Measurements from ENCODE around the gene OR5T3.
"Not testable (repeated sequence)": the region's sequence is repeated elsewhere in the genome, so short reads cannot be mapped to it uniquely, and the experiment has no call there.

Gene OR5T3

DNA sequence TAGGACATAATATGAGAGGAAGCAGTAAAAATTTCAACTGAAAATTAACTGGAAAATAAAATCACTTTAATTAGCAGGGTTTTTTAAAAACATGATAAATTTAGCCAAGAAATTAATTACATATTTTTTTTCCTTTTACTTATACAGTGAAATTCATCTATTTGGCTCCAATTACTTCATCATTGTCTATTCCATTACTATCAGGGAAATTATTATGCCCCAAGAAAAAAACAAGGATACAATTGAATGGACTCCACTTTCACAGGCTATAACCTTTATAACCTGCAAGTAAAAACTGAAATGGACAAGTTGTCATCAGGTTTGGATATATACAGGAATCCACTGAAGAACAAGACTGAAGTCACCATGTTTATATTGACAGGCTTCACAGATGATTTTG lies at the start of gene OR5T3:
Gene OR5T3 (plus strand): TSS at position 301 of the 400 bp plus-strand sequence. CDS start 0 bp downstream, at position 301.
- DNase-seq = no peak

DNA sequence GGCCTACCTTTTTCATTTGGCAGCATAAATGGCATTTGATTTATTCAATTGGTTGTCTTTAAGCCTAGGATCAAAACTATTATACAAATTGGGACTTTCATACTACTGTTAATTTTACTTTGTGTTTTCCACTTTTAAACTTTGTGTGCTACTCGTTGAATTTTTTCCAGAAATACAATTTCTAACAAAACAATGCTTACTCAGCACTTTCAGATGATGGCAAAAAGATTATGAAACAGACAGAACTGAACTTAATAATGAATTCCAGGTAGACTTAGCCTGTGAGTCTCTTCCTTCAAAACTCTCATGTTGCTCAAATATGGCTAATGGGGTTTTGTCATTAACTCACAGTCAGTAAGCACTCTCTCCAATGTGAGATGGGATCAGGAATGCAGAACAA lies 44.3 kb upstream of the OR5T3 start:
- DNase-seq = no peak

DNA sequence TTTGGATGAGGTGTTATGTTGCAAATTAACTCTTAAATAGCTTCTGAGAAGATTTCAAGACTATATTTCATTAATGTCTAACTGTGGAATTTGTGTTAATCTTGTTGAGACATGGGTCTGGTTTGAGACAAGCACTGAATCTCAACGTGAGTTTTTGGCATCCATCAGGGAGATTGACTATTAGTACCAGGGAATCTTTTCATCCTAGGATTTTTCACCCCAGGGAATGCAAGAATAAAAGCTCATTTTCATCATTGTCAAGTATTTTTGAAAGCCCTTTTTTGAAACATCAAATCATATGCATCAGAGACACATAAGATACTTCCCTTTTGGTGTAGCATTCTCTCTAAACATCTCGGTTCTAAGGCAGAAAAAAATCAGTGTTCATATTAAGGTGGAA lies 37.5 kb upstream of the OR5T3 start:
- no peak for DNase-seq

DNA sequence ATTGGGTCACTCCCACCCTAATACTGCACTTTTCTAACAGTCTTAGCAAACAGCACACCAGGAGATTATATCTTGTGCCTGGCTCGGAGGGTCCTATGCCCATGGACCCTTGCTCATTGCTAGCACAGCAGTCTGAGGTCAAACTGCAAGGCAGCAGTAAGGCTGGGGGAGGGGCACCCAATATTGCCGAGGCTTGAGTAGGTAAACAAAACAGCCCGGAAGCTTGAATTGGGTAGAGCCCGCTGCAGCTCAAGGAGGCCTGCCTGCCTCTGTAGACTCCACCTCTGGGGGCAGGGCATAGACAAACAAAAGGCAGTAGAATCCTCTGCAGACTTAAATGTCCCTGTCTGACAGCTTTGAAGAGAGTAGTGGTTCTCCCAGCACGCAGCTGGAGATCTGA lies 32.3 kb upstream of the OR5T3 start:
- DNase-seq = not testable (repeated sequence)

DNA sequence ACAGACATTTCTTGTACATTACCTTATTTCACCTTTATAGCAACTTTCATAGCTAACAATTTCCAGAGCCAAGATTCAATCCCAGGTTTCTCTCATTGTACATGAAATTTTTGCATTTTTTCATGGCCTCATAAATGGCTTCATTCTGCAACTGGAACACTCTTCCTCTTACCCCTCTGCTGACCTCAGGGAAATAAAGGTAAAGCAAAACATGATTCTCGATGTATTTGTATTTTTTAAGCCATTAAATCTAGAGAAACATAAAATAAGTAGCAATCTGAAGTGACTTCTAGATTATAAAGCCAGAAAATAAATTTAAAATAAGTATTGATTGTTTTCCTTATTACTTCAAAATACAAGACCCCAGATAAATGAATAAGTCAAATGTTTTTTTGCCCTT lies 17.9 kb upstream of the OR5T3 start, which contains the start of gene OR5T2:
Gene OR5T2 (minus strand): TSS at position 101 of the 400 bp plus-strand sequence. CDS start 1,193 bp downstream, outside the sequence.
- no peak for DNase-seq

DNA sequence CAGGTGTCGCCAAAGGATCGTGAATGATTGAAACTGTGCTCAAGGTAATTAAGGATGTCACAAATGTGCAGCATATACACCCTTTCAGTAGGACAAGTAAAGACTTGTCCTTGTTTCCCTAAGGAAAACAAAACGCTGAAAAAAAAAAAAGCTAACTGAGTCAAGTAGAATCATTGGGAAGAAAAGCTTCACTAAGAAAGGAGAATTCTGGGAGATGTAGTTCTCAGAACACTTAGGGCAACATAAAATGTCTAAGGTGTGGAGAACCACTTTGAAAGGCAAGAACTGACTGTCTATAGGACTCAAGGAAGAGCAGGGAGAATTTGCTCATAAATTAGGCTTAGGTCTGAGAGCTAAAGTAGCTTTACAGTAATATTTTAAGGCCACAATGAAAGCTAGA lies 19.0 kb downstream of the OR5T3 start:
- no peak for DNase-seq

DNA sequence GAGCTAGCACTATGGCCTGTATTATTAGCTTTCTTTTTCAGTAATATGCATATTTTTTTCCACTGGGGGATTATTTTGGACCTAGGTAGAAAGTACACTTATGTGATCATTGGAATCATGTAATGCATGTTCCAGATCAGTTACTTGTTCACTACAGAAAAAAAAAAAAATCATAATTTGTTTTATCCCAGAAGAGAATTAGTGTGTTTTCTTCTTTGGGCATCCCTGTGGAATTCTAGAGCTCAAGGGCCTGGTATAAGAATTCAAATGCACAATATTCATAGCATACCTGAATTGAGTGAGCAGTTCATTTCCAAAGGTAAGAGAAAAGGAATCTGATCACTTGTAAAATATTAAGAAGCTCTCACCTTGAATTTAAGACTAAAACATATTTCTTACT lies 21.8 kb downstream of the OR5T3 start, which contains the start of gene OR5T1:
Gene OR5T1 (plus strand): TSS at position 301 of the 400 bp plus-strand sequence. CDS start 1,485 bp downstream, outside the sequence.
- DNase-seq = no peak

DNA sequence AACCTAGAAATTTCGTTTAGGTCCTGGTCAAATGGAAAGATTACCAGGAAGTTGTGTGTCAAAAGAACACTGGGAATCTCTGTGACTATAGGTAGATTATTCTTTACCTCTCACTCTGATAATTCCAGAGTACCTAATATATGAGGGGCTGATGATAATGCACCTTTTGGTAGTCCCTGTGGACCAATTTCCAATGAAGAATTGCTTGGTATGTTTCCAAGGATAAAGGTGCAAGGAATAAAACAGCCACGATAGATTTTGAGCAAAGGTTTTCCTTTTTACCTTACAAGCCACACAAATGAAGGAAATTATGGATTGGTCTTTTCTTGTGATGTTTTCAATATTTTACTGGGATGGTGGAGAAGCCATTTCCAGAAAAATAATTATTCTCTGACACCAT lies 40.1 kb downstream of the OR5T3 start, which contains the start of gene OR8H1:
Gene OR8H1 (minus strand): TSS at position 101 of the 400 bp plus-strand sequence. CDS start 1,192 bp downstream, outside the sequence.
- DNase-seq = no peak

DNA sequence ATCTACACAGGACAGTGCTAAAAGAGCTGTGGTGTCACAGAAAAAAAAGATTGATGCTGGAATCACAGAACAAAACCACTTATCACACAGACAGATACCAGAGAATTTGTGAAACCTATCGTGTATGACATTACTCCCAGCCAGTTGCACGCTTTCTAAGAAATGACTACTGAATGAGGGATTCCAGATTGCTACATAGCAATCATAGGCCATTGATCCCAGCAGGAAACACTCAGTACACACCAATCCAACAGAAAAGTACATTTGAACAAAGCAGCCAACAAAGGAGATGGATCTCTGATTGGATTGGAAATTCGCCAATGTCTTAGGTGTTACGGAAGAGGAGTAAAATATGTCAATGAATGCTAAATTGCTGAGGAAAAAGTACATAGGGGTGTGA lies 44.8 kb downstream of the OR5T3 start:
- DNase-seq = no peak

Data from DMS 273 treated with DMSO at 0.1 percent for 48 hours (cell line).